Vagina (tissue), 2 donors: Measurements from ENCODE around the gene TSHR. TPM values are rescaled to one million over a fixed set of nuclear protein-coding genes. Genes with fewer than 3 reads are reported as not detected.

Experiments used
- DNase-seq, 2 donors: peaks; one replicate each; pipeline ENCODE4 v3.0.0-alpha.2; 2017; ENCODE audit errors: extremely low spot score in 2 of 2
- H3K27ac ChIP-seq: fragments of 200-600 bp; sonication (generic); one replicate; pipeline ENCODE4 v1.5.1; 2019
- H3K27me3 ChIP-seq: fragments of 200-600 bp; sonication (generic); one replicate; pipeline ENCODE4 v1.5.1; 2019
- H3K36me3 ChIP-seq, 2 donors: fragments of 200-600 bp; sonication (generic); one replicate each; pipeline ENCODE4 v1.5.1; 2017 to 2019
- H3K4me1 ChIP-seq: fragments of 200-600 bp; sonication (generic); one replicate; pipeline ENCODE4 v1.5.1; 2019
- H3K4me3 ChIP-seq, 2 donors: fragments of 200-600 bp; sonication (generic); 1 replicate in 1 of 2; 2 replicates in 1 of 2; pipeline ENCODE4 v1.5.1; 2016 to 2019
- H3K9me3 ChIP-seq: fragments of 200-600 bp; sonication (generic); one replicate; pipeline ENCODE4 v1.5.1; 2019
- POLR2A ChIP-seq, 2 donors: fragments of 450-650 bp; IDR thresholded peaks; one replicate each; pipeline ENCODE4 v1.6.1; 2017; ENCODE audit warnings: antibody characterized with exemption in 2 of 2, mild to moderate bottlenecking in 2 of 2, moderate library complexity in 2 of 2
- POLR2AphosphoS5 ChIP-seq, 2 donors: sonication (generic); formaldehyde crosslinking; IDR thresholded peaks; one replicate each; pipeline ENCODE4 v1.9.0; 2017; ENCODE audit warnings: antibody characterized with exemption in 2 of 2, mild to moderate bottlenecking in 2 of 2, low read depth in 1 of 2; ENCODE audit not compliant: insufficient read depth in 1 of 2
- intact Hi-C: fragments of 100-400 bp; cut with DNase I; formaldehyde crosslinking; loops from one replicate; pipeline ENCODE4 v1.15.1; 2023
- total RNA-seq: library from RNA; depleted of rRNA; stranded (reverse); fragments of >200 nt; gene quantifications from one replicate; pipeline ENCODE4 v1.2.3, GENCODE V29; 2016
- TF ChIP-seq, protein P1 (sequence below), 3 experiments: fragments of 450-650 bp in 2 of 3; fragments of 200-600 bp in 1 of 3; sonication (generic) in 1 of 3; IDR thresholded peaks; one replicate each; pipeline ENCODE4 v1.5.1; 2017 to 2019; ENCODE audit warnings: antibody characterized with exemption in 3 of 3, mild to moderate bottlenecking in 2 of 3, moderate library complexity in 2 of 3

Gene TSHR
- total RNA-seq, 1 donor from 2014 or later: not detected

DNA sequence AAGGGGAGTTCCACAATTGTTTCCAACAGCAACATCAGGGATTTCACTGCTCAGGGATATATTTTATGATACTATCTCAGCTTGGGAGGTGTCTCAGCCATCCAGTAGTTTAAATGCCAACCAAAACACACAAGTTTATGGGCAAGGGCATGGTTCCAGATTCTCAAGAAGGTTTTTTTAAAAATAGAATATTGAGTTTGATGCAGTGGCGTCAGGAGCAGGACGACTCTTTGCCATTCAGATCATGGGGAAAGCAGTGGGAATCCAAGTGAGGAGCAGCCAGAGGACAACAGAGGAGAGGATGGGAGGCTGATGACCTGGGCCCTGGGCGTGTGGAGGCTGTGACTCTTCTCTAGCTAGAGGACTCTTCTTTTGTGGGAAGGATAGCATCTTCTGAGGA lies 25.7 kb downstream of the TSHR start:
- intact Hi-C loops: no loop called here
- Histone ChIP-seq H3K9me3 (no peaks in the 10 kb centered on the region), H3K27me3 (no peaks in the 10 kb centered on the region), H3K4me1 (no peaks in the 10 kb centered on the region), H3K27ac (no peak overlapping the region), H3K36me3 (no peaks in the 10 kb centered on the region), H3K4me3 (no peak overlapping the region)
- TF ChIP-seq POLR2AphosphoS5 (IDR thresholded peaks at IDR 0.05; ENCODE audit: insufficient read depth in 1 of 2, low read depth in 1 of 2): no peak
- TF ChIP-seq POLR2A (IDR thresholded peaks at IDR 0.05): no peak
- TF ChIP-seq, protein P1, sequence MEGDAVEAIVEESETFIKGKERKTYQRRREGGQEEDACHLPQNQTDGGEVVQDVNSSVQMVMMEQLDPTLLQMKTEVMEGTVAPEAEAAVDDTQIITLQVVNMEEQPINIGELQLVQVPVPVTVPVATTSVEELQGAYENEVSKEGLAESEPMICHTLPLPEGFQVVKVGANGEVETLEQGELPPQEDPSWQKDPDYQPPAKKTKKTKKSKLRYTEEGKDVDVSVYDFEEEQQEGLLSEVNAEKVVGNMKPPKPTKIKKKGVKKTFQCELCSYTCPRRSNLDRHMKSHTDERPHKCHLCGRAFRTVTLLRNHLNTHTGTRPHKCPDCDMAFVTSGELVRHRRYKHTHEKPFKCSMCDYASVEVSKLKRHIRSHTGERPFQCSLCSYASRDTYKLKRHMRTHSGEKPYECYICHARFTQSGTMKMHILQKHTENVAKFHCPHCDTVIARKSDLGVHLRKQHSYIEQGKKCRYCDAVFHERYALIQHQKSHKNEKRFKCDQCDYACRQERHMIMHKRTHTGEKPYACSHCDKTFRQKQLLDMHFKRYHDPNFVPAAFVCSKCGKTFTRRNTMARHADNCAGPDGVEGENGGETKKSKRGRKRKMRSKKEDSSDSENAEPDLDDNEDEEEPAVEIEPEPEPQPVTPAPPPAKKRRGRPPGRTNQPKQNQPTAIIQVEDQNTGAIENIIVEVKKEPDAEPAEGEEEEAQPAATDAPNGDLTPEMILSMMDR (IDR thresholded peaks at IDR 0.05): no peak
- DNase-seq: no peak

DNA sequence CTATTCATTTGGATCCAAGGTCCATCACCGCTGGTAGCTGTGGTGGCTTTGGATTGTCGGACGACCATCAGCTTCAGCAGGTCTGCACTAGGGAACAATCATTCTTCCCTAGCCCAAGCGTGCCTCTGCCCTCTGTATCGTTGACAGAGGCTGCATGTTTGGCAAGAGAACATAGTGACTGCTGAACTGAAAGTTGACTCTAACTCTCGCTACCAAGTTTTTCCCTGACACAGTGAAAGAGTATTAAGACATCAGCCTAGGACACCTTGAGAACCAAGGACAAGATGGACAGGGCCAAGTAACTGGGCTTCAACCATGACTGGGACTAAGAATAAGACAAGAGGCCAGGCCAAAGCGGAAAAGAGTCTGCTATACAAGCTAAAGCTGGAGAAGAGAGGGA lies 26.3 kb downstream of the TSHR start:
- intact Hi-C loops: no loop called here
- no peaks in the 10 kb centered on the region for H3K27me3 ChIP-seq
- no peak for DNase-seq
- H3K4me1 ChIP-seq: no peaks in the 10 kb centered on the region
- H3K9me3 ChIP-seq: no peaks in the 10 kb centered on the region
- no peaks in the 10 kb centered on the region for H3K36me3 ChIP-seq
- TF ChIP-seq POLR2A (IDR thresholded peaks at IDR 0.05) (no peak), POLR2AphosphoS5 (IDR thresholded peaks at IDR 0.05; ENCODE audit: insufficient read depth in 1 of 2, low read depth in 1 of 2) (no peak)
- TF ChIP-seq, protein P1 (IDR thresholded peaks at IDR 0.05): no peak
- H3K4me3 ChIP-seq: no peak overlapping the region
- no peak overlapping the region for H3K27ac ChIP-seq

DNA sequence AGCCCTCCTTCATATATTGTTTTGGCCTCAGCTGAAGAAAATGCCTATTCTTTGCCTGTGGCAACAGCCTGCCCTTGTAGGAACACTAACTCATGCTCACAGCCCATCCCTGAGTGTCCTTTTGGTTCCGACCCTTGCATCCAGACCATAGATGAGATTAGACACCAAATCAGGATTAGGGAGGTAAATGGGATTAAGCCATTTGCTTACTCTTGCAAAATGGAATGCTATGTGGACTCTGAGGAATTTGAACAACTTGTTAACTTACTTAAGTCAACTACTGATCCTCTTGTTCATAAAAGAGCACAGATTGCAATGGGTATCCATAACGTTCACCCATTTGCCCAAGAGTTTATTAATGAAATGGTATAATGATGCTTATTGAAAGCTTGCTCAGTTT lies 27.3 kb downstream of the TSHR start:
- intact Hi-C loops: no loop called here
- TF ChIP-seq, protein P1 (IDR thresholded peaks at IDR 0.05): no peak
- no peak for TF ChIP-seq POLR2AphosphoS5 (IDR thresholded peaks at IDR 0.05; ENCODE audit: insufficient read depth in 1 of 2, low read depth in 1 of 2)
- TF ChIP-seq POLR2A (IDR thresholded peaks at IDR 0.05): no peak
- Histone ChIP-seq H3K4me3 (no peak overlapping the region), H3K9me3 (no peaks in the 10 kb centered on the region), H3K4me1 (no peaks in the 10 kb centered on the region), H3K27ac (no peak overlapping the region), H3K36me3 (no peaks in the 10 kb centered on the region), H3K27me3 (no peaks in the 10 kb centered on the region)
- no peak for DNase-seq

DNA sequence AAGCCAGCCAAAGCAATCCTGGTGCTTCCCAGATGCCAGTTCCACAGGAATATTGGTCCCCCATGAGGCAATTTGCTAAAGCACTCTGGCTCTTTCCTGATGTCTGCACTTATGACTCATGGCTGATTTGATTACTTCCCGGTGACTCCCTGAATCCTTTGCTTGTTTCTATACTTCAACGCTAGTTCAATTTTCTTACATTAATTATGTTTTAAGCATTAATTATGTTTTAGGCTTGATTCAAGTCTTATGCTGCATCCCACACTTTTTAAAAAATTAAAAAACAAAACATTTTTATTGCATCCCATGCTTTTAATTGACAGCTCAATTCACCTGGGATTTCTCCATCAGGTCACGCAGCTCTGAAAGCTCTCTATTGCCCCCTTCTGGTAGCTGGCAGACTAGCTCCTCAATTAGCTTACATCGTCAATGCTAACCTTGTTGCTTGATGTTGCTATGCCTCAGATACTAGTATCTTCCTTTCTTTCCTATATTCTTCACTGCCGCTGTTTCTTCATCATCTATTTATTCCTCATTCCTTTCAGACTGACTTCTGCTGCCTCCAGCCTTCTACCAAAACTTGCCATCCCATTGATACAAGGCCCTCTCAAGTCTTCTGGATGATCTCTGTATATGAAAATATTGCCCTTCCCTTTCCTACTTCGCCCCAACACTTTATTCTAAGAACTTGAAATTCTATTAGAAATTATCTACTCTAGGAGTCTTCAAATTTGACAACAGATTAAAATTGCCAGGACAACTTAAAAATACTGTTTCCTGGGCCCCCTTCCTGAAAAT lies 32.0 kb downstream of the TSHR start:
- TF ChIP-seq, protein P1 (IDR thresholded peaks at IDR 0.05): peak; percentile 80 to 97 (median 89)
- TF ChIP-seq POLR2A (IDR thresholded peaks at IDR 0.05): no peak
- peak in 1 of 2 donors; percentile 72 for TF ChIP-seq POLR2AphosphoS5 (IDR thresholded peaks at IDR 0.05; ENCODE audit: insufficient read depth in 1 of 2, low read depth in 1 of 2)
- H3K9me3 ChIP-seq: no peaks in the 10 kb centered on the region
- no peaks in the 10 kb centered on the region for H3K27me3 ChIP-seq
- H3K4me3 ChIP-seq: no peak overlapping the region
- intact Hi-C loops: loop anchor here (2.0 kb wide), 1 partner anchor 33 kb away; the partner anchor contains the start of gene TSHR
- no peak for DNase-seq
- H3K36me3 ChIP-seq: no peaks in the 10 kb centered on the region
- H3K4me1 ChIP-seq: no peaks in the 10 kb centered on the region
- no peak overlapping the region for H3K27ac ChIP-seq

DNA sequence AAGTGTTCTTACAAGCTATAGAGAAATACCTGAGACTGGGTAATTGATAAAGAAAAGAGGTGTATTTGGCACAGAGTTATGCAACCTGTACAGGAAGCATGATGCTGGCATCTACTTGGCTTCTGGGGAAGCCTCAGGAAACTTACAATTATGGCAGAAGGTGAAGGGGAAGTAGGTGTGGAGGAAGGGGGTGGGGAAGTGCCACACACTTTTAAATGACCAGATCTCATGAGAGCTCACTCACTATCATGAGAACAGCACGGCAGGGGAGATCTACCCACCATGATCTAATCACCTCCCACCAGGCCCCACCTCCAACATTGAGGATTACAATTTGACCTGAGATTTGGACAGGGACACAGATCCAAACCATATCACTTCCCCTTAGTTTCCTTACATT lies 32.8 kb downstream of the TSHR start:
- Histone ChIP-seq H3K27ac (no peak overlapping the region), H3K36me3 (no peaks in the 10 kb centered on the region), H3K4me3 (no peak overlapping the region), H3K9me3 (no peaks in the 10 kb centered on the region), H3K4me1 (no peaks in the 10 kb centered on the region), H3K27me3 (no peaks in the 10 kb centered on the region)
- DNase-seq: no peak
- intact Hi-C loops: no loop called here
- TF ChIP-seq POLR2A (IDR thresholded peaks at IDR 0.05) (no peak), POLR2AphosphoS5 (IDR thresholded peaks at IDR 0.05; ENCODE audit: insufficient read depth in 1 of 2, low read depth in 1 of 2) (no peak)
- TF ChIP-seq, protein P1 (IDR thresholded peaks at IDR 0.05): no peak
